B cell (primary cell): ENCODE data around the gene BRD1. TPM values are rescaled to one million over a fixed set of nuclear protein-coding genes. Genes with fewer than 3 reads are reported as not detected.

Experiments
- ATAC-seq: fragments of 200-7000 bp; cut with Tn5 transposase; one replicate; pipeline ENCODE4 v1.10.0; 2021; ENCODE audit warnings: low read depth, mild to moderate bottlenecking, moderate number of reproducible peaks, moderate library complexity
- CTCF ChIA-PET: fragments of 350-600 bp; sonication (Branson Sonifier 250); formaldehyde crosslinking; loops from one replicate; lab custom pipeline; 2021; ENCODE audit warnings: antibody characterized with exemption, inconsistent platforms; lab: Charles Lee
- POLR2A ChIA-PET: fragments of 350-600 bp; sonication (Branson Sonifier 250); formaldehyde crosslinking; loops from one replicate; lab custom pipeline; 2021; ENCODE audit warnings: antibody characterized with exemption; lab: Charles Lee
- DNase-seq: peaks from one replicate; pipeline ENCODE4 v3.0.0; 2013
- H2AFZ ChIP-seq: 2 replicates; pipeline ENCODE4 v1.6.1; 2012; ENCODE audit warnings: mild to moderate bottlenecking, low read depth, low read length; ENCODE audit not compliant: insufficient read depth, poor library complexity, severe bottlenecking
- H3K27ac ChIP-seq, 2 donors: 1 replicate in 1 of 2; 2 replicates in 1 of 2; pipeline ENCODE4 v1.5.1; 2012 to 2013; ENCODE audit warnings: low read length in 2 of 2, mild to moderate bottlenecking in 2 of 2, moderate library complexity in 1 of 2
- H3K27me3 ChIP-seq, 4 experiments: fragments of 200-600 bp in 1 of 4; sonication (generic) in 1 of 4; replicated peaks in 1 of 4; 1 replicate in 2 of 4; 2 replicates in 2 of 4; pipeline versions ENCODE4 v1.6.1 to v1.7.0; 2013 to 2016; ENCODE audit warnings: low read length in 3 of 4, mild to moderate bottlenecking in 2 of 4, mixed read lengths in 1 of 4, moderate library complexity in 1 of 4; ENCODE audit not compliant: insufficient read depth in 4 of 4, control insufficient read depth in 3 of 4; ENCODE audit errors: control extremely low read depth in 1 of 4
- H3K36me3 ChIP-seq, 2 experiments: replicated peaks in 1 of 2; 1 replicate in 1 of 2; 2 replicates in 1 of 2; pipeline versions ENCODE4 v1.6.1 to v1.7.1; 2013; ENCODE audit warnings: low read length in 1 of 2; ENCODE audit not compliant: insufficient read depth in 2 of 2, control insufficient read depth in 1 of 2; ENCODE audit errors: control extremely low read depth in 1 of 2, extremely low read depth in 1 of 2
- H3K4me1 ChIP-seq, 2 donors: fragments of 200-600 bp in 1 of 2; sonication (generic) in 1 of 2; 1 replicate in 1 of 2; 2 replicates in 1 of 2; pipeline versions ENCODE4 v1.5.1 to v1.6.1; 2013 to 2017; ENCODE audit warnings: low read length in 2 of 2; ENCODE audit not compliant: control insufficient read depth in 2 of 2, insufficient read depth in 2 of 2
- H3K4me2 ChIP-seq: replicated peaks from 2 replicates; pipeline ENCODE3; 2012; ENCODE audit warnings: mild to moderate bottlenecking, low read depth, low read length; ENCODE audit not compliant: poor library complexity, severe bottlenecking
- H3K4me3 ChIP-seq, 5 experiments: fragments of 200-600 bp in 1 of 5; sonication (generic) in 1 of 5; 1 replicate in 3 of 5; 2 replicates in 2 of 5; pipeline versions ENCODE4 v1.5.1 to v1.7.0; 2011 to 2016; ENCODE audit warnings: low read length in 4 of 5, mild to moderate bottlenecking in 4 of 5, low read depth in 2 of 5, control low read depth in 1 of 5, moderate library complexity in 1 of 5; ENCODE audit not compliant: insufficient read depth in 1 of 5; ENCODE audit errors: control extremely low read depth in 1 of 5, extremely low read depth in 1 of 5
- H3K79me2 ChIP-seq: fragments of 200-600 bp; sonication (generic); one replicate; pipeline ENCODE4 v1.6.0; 2016; ENCODE audit warnings: low read length; ENCODE audit not compliant: control insufficient read depth, insufficient read depth
- H3K9ac ChIP-seq: fragments of 200-600 bp; sonication (generic); 2 replicates; pipeline ENCODE4 v1.6.1; 2017; ENCODE audit warnings: mild to moderate bottlenecking, low read length, moderate library complexity
- H3K9me3 ChIP-seq, 3 donors: one replicate each; pipeline versions ENCODE4 v1.6.1 to v1.7.1; 2013; ENCODE audit warnings: low read length in 2 of 3; ENCODE audit not compliant: control insufficient read depth in 2 of 3, insufficient read depth in 1 of 3; ENCODE audit errors: control extremely low read depth in 1 of 3
- H4K20me1 ChIP-seq: 2 replicates; pipeline ENCODE4 v1.6.0; 2012; ENCODE audit warnings: mild to moderate bottlenecking, low read length; ENCODE audit not compliant: insufficient read depth, control insufficient read depth, poor library complexity, severe bottlenecking
- H3K27ac Mint-ChIP-seq: one replicate; pipeline ENCODE4 v1.8.0; 2021; ENCODE audit warnings: mixed read lengths
- H3K27me3 Mint-ChIP-seq: one replicate; pipeline ENCODE4 v1.8.0; 2021; ENCODE audit warnings: mixed read lengths
- H3K4me1 Mint-ChIP-seq: one replicate; pipeline ENCODE4 v1.8.0; 2021; ENCODE audit warnings: mixed read lengths
- H3K4me3 Mint-ChIP-seq: one replicate; pipeline ENCODE4 v1.8.0; 2021; ENCODE audit warnings: mixed read lengths
- H3K9me3 Mint-ChIP-seq: one replicate; pipeline ENCODE4 v1.8.0; 2022; ENCODE audit warnings: mixed read lengths; ENCODE audit not compliant: insufficient read depth
- CTCF ChIP-seq: fragments of 200-600 bp; IDR thresholded peaks from one replicate; pipeline ENCODE4 v1.8.0; 2022; ENCODE audit warnings: antibody characterized with exemption, mild to moderate bottlenecking
- EZH2 ChIP-seq: IDR thresholded peaks from 2 replicates; pipeline ENCODE4 v1.6.1; 2012; ENCODE audit warnings: borderline replicate concordance, low read depth, mild to moderate bottlenecking, moderate library complexity, low read length; ENCODE audit not compliant: insufficient read depth, poor library complexity, severe bottlenecking
- WGBS: methylation state at CpG from one replicate; pipeline ENCODE4 v1.1.5; 2013; ENCODE audit warnings: missing lambda C conversion rate; ENCODE audit not compliant: insufficient coverage; 5-methylcytosine and 5-hydroxymethylcytosine counted together
- intact Hi-C: fragments of 100-400 bp; cut with micrococcal nuclease; formaldehyde crosslinking; loops from one replicate; pipeline ENCODE4 v1.10.0; 2022
- polyA plus RNA-seq: library from polyadenylated mRNA; depleted of rRNA; stranded (reverse); fragments of >200 nt; gene quantifications from 2 replicates; pipeline ENCODE4 v1.2.3, GENCODE V29; 2012
- total RNA-seq, 2 donors: library from RNA; stranded (reverse); fragments of 120-200 nt in 1 of 2; gene quantifications; 1 replicate in 1 of 2; 2 replicates in 1 of 2; pipeline versions ENCODE4 v1.2.3 to v1.2.4, GENCODE V29; 2013 to 2022

The BRD1 gene
- total and polyA plus RNA-seq, 2 donors (not counting 1 experiment from before 2014, with no cell fraction given) = 16.9 to 73.3 TPM

- Histone ChIP-seq H3K36me3 (no peaks in the 10 kb centered on the region), H3K4me1 (peaks cover 0 to 7% of the 10 kb centered on the region in 2 donors), H3K9me3 (peaks cover 0 to 23% (median 5%) of the 10 kb centered on the region in 3 donors), H3K27ac (no peak overlapping the region), H4K20me1 (no peaks in the 10 kb centered on the region), H3K9ac (no peak overlapping the region), H3K27me3 (peaks cover 0 to 2% (median 0%) of the 10 kb centered on the region in 4 experiments), H2AFZ (no peak overlapping the region), H3K4me3 (no peak overlapping the region), H3K79me2 (no peaks in the 10 kb centered on the region), H3K4me2 (no peak overlapping the region)
- H3K27ac Mint-ChIP-seq = no peak overlapping the region
- TF ChIP-seq EZH2 (no peak), CTCF (no peak)
- ChIA-PET CTCF (no interaction called here), POLR2A (interaction anchor here (0.7 kb wide), 1 partner anchor 426 kb away, joined by 3 read pairs; no protein-coding TSS in a partner anchor)
- peaks cover 4% of the 10 kb centered on the region for H3K9me3 Mint-ChIP-seq
- 100% methylated on average over 3 of the region's 7 CpGs for WGBS
- peaks cover 6% of the 10 kb centered on the region for H3K27me3 Mint-ChIP-seq
- peaks cover 3% of the 10 kb centered on the region for H3K4me1 Mint-ChIP-seq
- ATAC-seq = no peak
- no peak overlapping the region for H3K4me3 Mint-ChIP-seq
- intact Hi-C loops = loop anchor here (10.0 kb wide), 1 partner anchor 443 kb away; the partner anchor contains the start of gene SELENOO
- DNase-seq = no peak
Observed at GRCh38 chr22:49761836-49762235, 65.8 kb downstream of the BRD1 start.
